Dendritic cell treated with granulocyte-macrophage colony-stimulating factor and Interleukin-4, amounts not matched to agents 40 ng/mL and 50 ng/mL, for 4 days (primary cell): ENCODE results near the gene CRYGC.

Source experiments
- H3K27ac Mint-ChIP-seq: one replicate; pipeline ENCODE4 v1.8.0; 2022; ENCODE audit warnings: mild to moderate bottlenecking, mixed read lengths
- H3K27me3 Mint-ChIP-seq: one replicate; pipeline ENCODE4 v1.8.0; 2022; ENCODE audit warnings: mild to moderate bottlenecking, mixed read lengths
- H3K36me3 Mint-ChIP-seq: one replicate; pipeline ENCODE4 v1.8.0; 2022; ENCODE audit warnings: low read depth, mixed read lengths
- H3K4me1 Mint-ChIP-seq: one replicate; pipeline ENCODE4 v1.8.0; 2022; ENCODE audit warnings: low read depth, mixed read lengths
- H3K4me3 Mint-ChIP-seq: one replicate; pipeline ENCODE4 v1.8.0; 2022; ENCODE audit warnings: mild to moderate bottlenecking, moderate library complexity, mixed read lengths
- H3K9me3 Mint-ChIP-seq: one replicate; pipeline ENCODE4 v1.8.0; 2022; ENCODE audit warnings: mixed read lengths
- intact Hi-C: fragments of 100-400 bp; cut with micrococcal nuclease; formaldehyde crosslinking; loops from one replicate; pipeline ENCODE4 v1.15.0; 2022

CRYGC gene

DNA sequence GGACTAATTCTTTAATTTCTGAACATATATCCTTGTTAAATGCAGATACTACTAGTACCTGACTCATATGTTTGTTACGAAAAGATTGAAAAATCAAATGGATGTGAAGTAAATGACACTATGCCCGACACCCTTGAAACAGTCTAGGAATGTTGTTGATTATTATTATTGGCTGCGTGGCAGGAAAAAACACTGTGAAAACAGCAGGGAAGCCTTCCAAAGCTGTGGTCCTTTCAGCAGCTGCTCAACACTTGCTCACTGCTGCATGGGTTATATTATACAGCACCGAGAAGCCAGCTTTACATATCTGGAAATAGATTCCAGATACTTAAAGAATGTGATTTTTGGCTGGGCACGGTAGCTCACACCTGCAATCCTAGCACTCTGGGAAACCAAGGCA is 31.8 kb downstream of the CRYGC start:
- Mint-ChIP-seq H3K27me3 (peaks cover 2% of the 10 kb centered on the region), H3K4me3 (no peak overlapping the region), H3K9me3 (no peaks in the 10 kb centered on the region), H3K36me3 (no peaks in the 10 kb centered on the region), H3K27ac (no peak overlapping the region), H3K4me1 (peaks cover 30% of the 10 kb centered on the region)
- intact Hi-C loops, result no loop called here

DNA sequence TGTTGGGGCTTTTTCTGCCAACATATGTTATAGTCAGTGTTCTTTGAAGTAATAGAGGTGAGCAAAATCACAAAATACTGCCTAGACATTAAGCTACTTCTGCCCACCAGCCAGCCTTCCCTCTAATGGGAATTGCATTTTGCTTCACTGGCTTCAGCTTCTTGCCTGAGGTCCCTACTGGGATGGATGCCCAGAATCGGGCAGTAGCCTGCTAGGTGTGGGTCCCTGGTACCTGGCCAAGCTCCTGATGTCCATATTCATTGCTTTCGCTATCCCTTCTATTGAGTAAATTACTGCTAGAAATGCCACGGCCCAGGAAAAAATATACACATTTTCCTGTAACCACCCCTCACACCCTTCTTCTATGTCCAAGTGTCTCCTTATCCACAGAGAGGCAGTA is 32.3 kb downstream of the CRYGC start:
- intact Hi-C loops, result no loop called here
- no peaks in the 10 kb centered on the region for H3K9me3 Mint-ChIP-seq
- no peak overlapping the region for H3K4me3 Mint-ChIP-seq
- no peak overlapping the region for H3K27ac Mint-ChIP-seq
- H3K4me1 Mint-ChIP-seq, result peaks cover 28% of the 10 kb centered on the region
- H3K36me3 Mint-ChIP-seq, result no peaks in the 10 kb centered on the region
- peaks cover 2% of the 10 kb centered on the region for H3K27me3 Mint-ChIP-seq

DNA sequence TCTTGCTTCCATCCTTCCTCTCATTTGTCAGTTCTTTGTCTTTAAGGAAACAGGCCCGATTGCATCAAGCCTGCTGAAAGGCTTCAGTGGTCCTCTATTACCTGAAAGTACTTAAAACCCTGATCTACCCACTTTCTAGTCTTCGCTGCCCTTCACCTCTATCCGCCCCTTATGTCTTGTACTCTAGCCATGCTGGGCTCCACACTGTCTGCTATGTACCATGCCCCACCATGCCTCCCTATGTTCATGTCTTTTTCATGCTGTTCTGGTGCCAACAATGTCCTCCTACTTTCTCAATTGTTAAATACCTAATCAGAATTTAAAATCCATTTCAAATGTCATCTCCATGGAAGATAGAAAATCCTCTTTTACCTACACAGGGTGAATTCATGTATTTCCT is 33.5 kb downstream of the CRYGC start:
- Mint-ChIP-seq H3K4me3 (no peak overlapping the region), H3K36me3 (no peaks in the 10 kb centered on the region), H3K4me1 (peaks cover 15% of the 10 kb centered on the region), H3K27me3 (peaks cover 2% of the 10 kb centered on the region), H3K27ac (no peak overlapping the region), H3K9me3 (no peaks in the 10 kb centered on the region)
- intact Hi-C loops, result no loop called here

DNA sequence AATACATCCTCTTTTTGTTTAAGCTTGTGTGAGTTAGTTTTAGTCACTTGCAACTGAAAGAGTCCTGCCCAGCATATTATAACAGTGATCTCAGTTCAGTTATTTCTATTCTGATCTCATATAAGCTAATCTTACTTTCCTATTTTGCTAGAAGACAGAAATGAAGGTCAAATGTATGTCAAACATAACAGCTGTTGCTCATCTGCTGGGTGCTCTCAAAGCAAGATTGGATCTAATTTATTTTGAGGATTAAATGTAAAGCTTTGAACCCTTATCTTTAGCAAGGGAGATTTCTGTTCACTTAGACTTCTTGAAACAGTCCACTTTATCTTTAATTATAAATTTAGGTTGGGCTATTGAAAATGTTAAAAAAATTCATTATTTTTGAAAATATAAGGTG is 36.5 kb downstream of the CRYGC start:
- no peaks in the 10 kb centered on the region for H3K27me3 Mint-ChIP-seq
- no peak overlapping the region for H3K27ac Mint-ChIP-seq
- intact Hi-C loops, result no loop called here
- no peaks in the 10 kb centered on the region for H3K36me3 Mint-ChIP-seq
- H3K9me3 Mint-ChIP-seq, result no peaks in the 10 kb centered on the region
- peaks cover 6% of the 10 kb centered on the region for H3K4me1 Mint-ChIP-seq
- no peak overlapping the region for H3K4me3 Mint-ChIP-seq

DNA sequence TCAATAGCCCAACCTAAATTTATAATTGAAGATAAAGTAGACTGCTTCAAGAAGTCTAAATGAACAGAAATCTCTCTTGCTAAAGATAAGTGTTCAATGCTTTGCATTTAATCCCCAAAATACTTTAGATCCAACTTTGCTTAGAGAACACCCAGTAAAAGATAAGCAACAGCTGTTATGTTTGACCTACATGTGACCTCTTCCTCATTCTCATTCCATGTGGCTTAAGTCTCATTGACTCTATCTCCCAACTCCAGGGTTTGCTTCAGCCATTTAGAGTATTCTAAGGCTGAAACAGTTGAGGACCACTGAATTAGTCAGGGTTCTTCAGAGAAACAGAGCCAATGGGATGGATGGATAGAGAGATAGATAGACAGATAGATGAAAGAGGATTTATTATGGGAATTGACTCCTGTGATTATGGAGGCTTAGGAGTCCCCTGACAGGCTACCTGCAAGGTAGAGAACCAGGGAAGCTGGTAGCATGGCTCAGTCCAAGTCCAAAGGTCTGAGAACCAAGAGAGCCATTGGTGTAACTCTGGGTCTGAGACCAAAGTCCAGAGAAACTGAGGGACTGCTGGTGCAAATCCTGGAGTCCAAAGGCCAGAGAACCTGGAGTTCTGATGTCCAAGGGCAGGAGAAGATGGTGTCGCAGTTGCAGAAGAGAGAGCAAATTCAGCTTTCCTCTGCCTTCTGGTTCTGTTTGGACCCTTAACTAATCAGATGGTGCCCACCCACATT is 37.4 kb downstream of the CRYGC start:
- Mint-ChIP-seq H3K27ac (no peak overlapping the region), H3K9me3 (no peaks in the 10 kb centered on the region), H3K4me3 (no peak overlapping the region), H3K36me3 (no peaks in the 10 kb centered on the region), H3K27me3 (no peaks in the 10 kb centered on the region), H3K4me1 (peaks cover 6% of the 10 kb centered on the region)
- intact Hi-C loops, result no loop called here

DNA sequence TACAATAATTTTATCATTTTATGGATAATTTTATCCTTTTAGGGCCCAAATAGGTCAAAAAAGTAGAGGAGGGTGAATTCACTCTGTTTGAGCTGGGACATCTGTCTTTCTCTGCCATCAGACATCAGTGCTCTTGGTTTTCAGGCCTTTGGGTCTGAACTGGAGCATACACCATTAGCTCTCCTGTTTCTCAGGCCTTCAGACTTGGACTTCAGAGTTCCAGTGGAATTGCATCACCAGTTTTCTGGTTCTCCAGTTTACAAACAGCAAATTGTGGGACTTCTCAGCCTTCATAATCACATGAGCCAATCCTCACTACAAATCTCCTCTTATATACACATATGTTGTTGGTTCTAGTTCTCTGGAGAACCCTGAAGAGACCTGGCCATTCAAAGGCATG is 39.2 kb downstream of the CRYGC start:
- Mint-ChIP-seq H3K27me3 (peaks cover 2% of the 10 kb centered on the region), H3K36me3 (no peaks in the 10 kb centered on the region), H3K4me1 (peaks cover 15% of the 10 kb centered on the region), H3K27ac (no peak overlapping the region), H3K9me3 (no peaks in the 10 kb centered on the region), H3K4me3 (no peak overlapping the region)
- intact Hi-C loops, result no loop called here

DNA sequence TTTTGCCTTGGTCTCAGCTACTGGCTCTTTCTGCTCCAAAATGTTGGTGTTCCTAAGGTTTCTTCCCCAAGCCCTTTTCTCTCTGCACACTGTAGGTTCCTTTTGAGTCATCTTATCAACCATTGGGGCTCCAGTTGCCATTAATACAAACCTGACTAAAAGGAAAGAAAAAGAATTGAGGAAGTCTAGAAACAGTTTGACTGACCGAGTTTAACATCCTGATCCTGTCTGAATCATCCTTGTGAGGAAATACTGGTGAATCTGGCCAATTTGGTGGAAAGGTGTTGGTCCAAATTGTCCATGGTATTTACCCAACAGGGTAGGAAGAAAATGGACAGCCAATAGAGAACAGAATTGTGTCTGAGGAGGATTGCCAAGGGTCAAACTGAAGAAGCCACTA is 43.6 kb downstream of the CRYGC start:
- no peak overlapping the region for H3K27ac Mint-ChIP-seq
- no peaks in the 10 kb centered on the region for H3K36me3 Mint-ChIP-seq
- H3K4me1 Mint-ChIP-seq, result peaks cover 9% of the 10 kb centered on the region
- no peak overlapping the region for H3K4me3 Mint-ChIP-seq
- no peaks in the 10 kb centered on the region for H3K9me3 Mint-ChIP-seq
- intact Hi-C loops, result no loop called here
- H3K27me3 Mint-ChIP-seq, result peaks cover 2% of the 10 kb centered on the region

DNA sequence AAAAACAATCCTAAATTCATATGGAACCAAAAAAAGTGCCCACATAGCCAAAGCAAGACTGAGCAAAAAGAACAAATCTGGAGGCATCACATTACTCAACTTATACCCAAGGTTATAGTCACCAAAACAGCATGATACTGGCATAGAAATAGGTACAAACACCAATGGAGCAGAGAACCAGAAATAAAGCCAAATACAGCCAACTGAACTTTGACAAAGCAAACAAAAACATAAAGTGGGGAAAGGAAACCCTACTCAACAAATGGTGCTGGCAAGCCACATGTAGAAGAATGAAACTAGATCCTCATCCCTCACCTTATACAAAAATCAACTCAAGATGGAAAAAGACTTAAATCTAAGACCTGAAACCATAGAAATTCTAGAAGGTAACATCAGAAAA is 45.8 kb downstream of the CRYGC start:
- no peaks in the 10 kb centered on the region for H3K36me3 Mint-ChIP-seq
- peaks cover 9% of the 10 kb centered on the region for H3K9me3 Mint-ChIP-seq
- intact Hi-C loops, result no loop called here
- H3K27me3 Mint-ChIP-seq, result peaks cover 2% of the 10 kb centered on the region
- H3K4me3 Mint-ChIP-seq, result no peak overlapping the region
- H3K27ac Mint-ChIP-seq, result no peak overlapping the region
- H3K4me1 Mint-ChIP-seq, result peaks cover 9% of the 10 kb centered on the region
